GM12872 (cell line): ENCODE results near the gene OR51B4.

Source experiments
- CTCF ChIP-seq: IDR thresholded peaks from 3 replicates; pipeline ENCODE4 v1.5.1; 2011; ENCODE audit warnings: low read depth, mild to moderate bottlenecking, low read length, moderate library complexity; ENCODE audit not compliant: insufficient read depth

Gene OR51B4

GRCh38 chr11:5304046-5304445 is 2.3 kb upstream of the OR51B4 start:
- TF ChIP-seq CTCF, result no peak

- no peak for TF ChIP-seq CTCF
Measured at GRCh38 chr11:5303626-5304025, 1.9 kb upstream of the OR51B4 start.

DNA sequence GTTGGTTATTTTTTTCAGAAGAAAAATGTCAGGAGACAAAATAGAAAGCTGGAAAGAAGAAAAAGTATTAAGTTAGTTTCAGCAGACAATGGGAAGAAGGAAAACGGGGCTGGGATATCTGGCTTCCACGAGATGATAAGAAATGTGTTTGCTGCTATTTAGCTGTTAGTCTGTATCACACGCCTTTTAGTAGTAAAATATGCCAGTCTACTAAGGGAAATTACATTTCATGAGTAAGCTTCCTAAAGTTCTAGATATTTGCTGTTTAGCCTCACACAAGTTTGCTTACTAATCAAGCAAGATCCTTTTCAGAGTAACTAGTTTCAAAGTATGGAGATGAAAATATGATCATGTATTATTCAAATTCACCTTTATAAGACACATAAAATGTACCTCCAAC is 1.5 kb downstream of the OR51B4 start:
- TF ChIP-seq CTCF, result no peak

DNA sequence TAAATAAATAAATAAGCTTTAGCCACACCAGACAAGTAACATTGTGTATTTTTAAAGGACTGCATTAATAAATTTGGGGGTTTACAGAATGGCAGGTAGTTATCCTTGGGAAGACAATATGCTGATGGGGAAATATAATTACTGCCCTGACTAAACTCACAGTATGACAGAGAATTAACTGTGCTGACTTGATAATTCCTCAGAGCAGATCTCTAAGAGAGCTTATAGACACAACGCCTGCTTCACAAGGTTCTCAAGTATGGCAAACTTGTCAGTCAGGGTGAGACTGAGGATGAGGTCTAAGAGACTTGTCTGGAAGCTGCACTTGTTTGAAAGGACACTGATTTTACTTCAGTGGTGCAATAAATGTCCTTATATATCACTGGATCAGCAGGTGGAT is 3.3 kb downstream of the OR51B4 start:
- no peak for TF ChIP-seq CTCF

- no peak for TF ChIP-seq CTCF
Measured at GRCh38 chr11:5297721-5298323, 3.9 kb downstream of the OR51B4 start.

DNA sequence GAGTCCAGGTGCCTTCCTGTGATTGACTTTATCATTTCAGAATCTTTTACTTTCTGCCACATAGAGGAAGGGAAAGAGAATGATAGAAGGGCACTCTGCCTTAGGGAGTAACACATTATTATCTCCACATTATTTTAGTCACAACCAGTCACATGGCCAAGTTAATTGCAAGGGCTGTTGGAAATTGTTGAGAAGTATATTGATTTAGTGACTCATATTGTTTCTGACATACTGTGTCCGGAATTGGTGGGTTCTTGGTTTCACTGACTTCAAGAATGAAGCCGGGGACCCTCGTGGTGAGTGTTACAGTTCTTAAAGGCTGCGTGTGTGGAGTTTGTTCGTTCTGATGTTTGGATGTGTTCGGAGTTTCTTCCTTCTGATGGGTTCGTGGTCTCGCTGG is 8.7 kb downstream of the OR51B4 start:
- no peak for TF ChIP-seq CTCF

DNA sequence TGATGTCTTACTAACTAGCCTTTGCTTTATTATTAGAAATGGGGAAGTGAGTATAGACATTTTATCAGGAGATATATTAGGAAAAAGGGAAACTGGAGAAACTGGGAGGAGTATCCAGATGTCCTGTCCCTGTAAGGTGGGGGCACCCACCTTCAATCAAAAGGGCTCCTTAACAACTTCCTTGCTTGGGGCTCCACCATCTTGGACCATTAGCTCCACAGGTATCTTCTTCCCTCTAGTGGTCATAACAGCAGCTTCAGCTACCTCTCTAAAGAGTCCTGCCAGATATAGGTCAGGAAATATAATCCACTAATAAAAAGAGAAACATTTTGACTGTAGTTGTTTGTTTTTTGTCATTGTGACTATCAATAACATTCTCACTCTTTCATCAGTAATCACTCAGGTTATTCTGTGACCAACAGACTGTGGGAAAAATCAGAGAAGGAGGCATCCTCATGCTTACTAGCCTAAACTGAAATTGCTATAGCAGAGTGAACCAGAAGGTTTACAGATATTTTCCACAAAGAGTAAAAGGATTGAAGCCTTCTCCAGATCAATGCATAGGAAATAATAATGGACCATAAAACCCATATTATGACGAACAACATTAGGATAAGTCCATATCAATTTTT is 10.4 kb downstream of the OR51B4 start:
- peak; percentile 70 for TF ChIP-seq CTCF
